SK-N-DZ (cell line): ENCODE results near the gene RASSF1. TPM values are rescaled to one million over a fixed set of nuclear protein-coding genes. Genes with fewer than 3 reads are reported as not detected.

Source experiments
- DNase-seq: peaks from one replicate; pipeline ENCODE4 v3.0.0-alpha.2; 2015; ENCODE audit warnings: low spot score
- polyA plus RNA-seq, 2 experiments: library from polyadenylated mRNA; depleted of rRNA; stranded (reverse); fragments of >200 nt; gene quantifications; 2 replicates each; pipeline ENCODE4 v1.2.3, GENCODE V29; 2014

RASSF1 gene, protein sequence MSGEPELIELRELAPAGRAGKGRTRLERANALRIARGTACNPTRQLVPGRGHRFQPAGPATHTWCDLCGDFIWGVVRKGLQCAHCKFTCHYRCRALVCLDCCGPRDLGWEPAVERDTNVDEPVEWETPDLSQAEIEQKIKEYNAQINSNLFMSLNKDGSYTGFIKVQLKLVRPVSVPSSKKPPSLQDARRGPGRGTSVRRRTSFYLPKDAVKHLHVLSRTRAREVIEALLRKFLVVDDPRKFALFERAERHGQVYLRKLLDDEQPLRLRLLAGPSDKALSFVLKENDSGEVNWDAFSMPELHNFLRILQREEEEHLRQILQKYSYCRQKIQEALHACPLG
- polyA plus RNA-seq (2014; cell fraction: cytosol; rRNA removed): 27.8 and 29.4 TPM in 2 replicates
- 30.0 and 30.9 TPM in 2 replicates for polyA plus RNA-seq (2014; cell fraction: nucleus; rRNA removed)

DNA sequence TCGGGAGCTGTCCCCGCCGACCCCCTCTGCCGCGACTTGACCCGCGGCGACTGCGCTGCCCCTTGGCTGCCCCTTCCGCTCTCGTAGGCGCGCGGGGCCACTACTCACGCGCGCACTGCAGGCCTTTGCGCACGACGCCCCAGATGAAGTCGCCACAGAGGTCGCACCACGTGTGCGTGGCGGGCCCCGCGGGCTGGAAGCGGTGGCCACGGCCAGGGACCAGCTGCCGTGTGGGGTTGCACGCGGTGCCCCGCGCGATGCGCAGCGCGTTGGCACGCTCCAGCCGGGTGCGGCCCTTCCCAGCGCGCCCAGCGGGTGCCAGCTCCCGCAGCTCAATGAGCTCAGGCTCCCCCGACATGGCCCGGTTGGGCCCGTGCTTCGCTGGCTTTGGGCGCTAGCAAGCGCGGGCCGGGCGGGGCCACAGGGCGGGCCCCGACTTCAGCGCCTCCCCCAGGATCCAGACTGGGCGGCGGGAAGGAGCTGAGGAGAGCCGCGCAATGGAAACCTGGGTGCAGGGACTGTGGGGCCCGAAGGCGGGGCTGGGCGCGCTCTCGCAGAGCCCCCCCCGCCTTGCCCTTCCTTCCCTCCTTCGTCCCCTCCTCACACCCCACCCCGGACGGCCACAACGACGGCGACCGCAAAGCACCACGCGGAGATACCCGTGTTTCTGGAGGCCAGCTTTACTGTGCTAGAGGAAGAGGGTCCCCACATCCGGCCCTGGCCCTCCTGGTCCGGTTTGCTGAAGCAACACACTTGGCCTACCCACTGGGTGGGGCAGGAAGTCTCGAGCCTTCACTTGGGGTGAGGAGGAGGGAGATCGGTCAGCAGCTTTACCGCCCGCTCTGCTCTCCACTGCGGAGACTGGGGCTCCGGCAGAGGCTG, at the start of gene RASSF1:
RASSF1 (minus strand) TSS at position 389 of the 882 bp plus-strand sequence; CDS start at position 358, 31 bp downstream.
- DNase-seq: no peak

DNA sequence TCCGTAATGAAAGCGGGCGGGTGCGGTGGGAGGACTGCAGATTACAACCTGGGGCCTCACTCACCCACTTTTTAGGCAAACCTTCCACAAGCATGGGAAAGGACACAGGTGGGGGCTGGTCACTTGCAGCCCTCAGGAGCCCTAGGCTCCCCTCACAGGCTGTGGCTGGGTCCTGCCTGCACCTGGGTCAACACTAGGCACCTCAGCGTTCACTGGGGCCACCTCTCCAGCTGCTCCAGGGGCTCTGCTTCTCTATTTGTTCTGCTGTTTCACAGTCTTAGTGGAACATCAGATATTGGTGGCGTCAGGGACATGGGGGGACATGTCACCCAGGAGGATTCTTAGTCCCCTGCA, 48.8 kb upstream of the RASSF1 start:
- DNase-seq: no peak

DNA sequence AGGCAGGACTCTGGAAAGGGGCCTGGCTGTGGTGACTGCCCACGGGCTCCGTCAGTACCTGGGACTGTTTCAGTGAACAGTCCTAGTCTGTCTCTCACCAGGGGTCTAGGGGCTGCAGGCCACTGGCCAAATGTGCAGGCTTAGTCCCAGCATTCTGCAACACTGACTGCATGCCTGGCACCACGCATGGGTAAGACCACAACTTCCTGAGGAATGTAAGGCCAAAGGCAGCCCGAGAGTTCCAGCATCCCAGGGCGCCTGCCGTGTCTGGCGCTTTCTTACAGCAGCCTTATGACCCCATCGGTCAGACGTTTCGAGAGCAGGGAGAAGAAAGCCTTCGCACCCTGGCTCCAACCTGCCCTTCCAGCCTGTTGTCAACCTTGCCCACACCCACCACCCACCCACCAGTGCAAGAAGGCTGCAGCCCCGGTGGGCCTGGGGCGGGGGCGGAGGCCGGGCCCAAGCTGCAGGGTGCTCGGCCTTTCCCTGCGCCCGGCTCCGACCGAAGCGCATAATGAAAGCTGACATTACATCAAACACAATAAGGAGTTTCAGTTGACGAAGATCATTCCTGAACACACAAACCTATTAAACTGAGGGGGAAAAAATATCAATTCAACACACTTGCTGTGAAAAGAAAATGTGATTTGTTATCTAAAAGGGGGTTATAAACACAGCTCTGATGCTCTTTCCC, 48.2 kb upstream of the RASSF1 start:
- DNase-seq: no peak

DNA sequence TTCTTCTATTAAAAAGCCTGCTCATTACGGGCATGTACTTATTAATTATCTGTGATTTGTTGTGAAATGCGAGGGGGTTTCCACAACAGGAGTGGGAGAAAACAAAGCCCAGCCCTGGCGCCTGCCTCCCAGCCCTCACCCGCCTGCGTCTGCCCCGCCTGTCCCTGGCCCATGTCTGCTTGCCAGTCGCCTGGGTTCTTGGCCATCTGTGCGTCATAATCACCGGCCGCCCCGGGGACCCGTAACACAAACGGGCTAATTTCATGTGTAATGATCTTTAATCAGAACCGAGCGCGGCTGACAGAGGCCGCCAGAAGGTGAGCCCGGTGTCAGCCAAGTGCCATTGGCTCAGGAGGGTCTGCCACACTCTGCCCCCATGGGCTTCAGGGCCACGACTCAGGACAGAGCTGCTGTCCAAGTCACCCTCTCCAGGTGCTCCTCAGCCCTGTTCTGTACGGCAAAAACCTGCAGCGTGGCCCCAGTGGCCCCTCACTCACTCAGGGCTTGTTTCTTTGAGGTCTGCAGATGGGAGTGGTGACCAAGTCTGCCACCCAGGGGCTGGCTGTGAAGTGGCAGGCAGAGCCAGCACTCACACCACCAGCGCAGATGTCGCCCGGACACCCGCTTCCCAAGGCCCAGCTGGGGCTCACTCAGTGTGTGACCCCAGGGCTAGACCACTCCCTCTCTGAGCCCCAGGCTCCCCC, 47.5 kb upstream of the RASSF1 start:
- peak; percentile 62 for DNase-seq

DNA sequence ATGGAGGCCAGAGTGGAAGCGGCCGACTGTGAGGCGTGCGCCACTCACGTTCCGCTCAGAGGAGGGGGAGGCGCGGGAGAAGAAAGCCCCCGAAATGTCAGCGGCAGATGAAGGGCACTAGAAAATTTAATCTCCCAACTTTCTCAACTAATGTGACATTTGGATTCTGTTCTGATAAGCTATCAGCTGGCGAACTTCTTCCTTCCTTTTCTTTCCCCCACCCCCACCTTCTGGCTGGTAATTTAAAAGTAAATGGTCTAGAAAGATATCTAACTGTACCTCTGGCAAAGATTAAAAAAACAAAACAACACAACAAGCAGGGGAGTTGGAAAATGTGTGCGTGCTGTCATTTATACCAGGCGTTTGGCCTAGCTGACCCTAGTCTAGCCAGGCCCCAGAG, 45.1 kb upstream of the RASSF1 start:
- no peak for DNase-seq

DNA sequence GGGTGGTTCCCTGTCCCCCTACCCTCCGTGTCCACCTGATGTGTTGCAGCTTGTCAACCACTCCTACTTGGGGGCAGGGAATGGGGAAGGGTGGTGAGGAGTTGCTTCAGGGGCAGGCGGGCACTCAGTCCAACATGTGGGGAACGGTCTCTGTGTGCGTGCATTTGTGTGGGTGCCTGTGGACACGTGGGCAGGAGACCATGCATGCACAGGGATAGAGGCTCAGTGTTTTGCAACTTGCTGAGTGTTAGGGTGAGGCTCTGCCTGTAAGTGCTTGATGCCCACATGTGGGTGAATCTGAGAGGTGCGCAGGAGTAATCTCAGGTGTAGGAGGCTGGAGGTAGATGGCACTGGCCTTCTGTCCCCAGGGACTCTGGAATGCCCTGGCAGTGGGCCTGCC, 43.1 kb upstream of the RASSF1 start:
- DNase-seq: no peak

DNA sequence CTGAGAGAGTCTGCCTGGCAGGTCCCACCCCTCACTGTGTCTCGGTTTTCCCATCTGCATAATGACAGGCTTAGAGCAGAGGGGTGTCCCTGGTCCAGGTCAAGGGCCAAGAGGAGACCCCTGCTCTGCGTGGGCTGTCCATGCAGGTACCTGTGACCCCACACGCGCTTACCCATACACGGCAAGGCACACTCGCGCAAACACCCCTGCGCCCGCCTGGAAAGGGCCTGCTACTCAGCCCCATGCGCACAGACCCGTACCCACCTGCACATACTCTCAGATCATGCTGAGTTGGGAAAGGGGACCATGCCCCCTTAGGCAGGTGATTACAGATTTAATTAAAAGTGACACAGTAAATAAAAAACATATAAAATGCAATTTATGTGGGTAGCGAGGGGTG, 42.1 kb upstream of the RASSF1 start:
- DNase-seq: no peak

DNA sequence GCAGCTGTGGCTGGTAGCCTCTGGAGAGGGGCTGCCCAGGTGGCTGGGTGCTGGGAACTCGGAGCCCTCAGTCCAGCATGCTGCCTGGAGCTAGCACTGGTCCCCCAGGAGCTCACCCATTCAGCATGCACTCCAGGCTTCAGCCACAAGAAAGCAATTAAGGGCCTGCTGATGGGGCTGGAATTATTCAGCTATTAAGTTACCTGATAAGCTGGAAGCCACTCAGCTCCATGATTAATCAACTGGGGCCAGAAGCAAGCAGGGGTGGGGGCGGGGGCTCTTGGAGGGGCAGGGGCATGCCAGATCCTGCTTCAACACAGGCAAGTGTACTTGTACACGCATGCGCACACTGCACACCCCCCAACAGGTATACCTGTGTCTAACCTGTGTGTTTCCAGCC, 40.7 kb upstream of the RASSF1 start:
- DNase-seq: peak; percentile 76

DNA sequence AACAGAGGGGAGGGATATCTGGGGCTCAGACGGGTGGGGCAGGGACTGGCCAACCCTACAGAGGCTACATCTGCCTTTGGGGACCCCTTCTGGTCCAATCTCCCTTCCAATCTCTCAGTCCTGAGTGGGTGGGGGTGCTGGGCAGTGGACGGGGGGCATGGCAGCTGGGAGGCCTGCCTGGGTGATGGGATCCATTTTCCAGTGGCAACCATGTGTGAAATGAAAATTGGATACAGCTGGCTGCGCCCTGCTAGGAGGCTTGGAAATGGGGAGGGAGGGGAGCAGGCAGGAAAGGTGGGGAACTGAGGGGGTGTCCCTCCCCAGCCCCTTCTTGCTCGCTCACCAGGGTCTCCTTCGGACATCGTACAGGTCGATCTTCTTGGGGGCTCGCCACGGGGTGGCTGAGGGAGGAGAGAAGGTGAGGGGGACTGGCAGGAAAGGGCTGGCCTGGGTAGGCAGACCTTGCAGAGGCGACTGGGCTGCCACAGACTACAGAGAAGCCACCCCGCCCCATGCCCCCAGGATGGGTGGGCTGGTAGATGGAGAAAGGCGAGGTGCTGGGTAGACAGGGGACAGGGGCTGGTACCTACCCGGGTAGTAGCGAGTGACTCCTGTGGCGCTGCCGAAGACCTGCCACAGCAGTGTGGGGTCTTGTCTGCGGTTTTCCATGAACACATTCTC, 39.9 kb upstream of the RASSF1 start:
- DNase-seq: no peak

DNA sequence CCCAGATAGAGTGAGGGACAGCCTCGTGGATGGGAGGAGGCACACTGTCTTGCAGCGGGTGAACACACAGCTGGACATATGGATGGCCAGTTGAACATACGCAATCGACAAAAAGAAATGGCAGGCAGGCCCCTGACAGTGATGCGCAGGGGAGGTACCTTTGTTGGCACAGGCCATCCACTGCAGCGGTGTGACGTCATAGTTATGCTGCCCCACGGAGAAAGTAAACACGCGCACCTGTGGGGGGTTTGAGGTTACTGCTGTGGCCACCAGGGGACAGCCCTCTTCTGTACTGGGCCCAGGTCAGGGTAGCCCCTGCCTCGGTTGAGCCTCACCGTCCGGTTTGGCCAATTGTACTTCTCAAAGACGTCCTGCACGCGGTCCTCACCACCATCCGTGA, 38.1 kb upstream of the RASSF1 start:
- no peak for DNase-seq

DNA sequence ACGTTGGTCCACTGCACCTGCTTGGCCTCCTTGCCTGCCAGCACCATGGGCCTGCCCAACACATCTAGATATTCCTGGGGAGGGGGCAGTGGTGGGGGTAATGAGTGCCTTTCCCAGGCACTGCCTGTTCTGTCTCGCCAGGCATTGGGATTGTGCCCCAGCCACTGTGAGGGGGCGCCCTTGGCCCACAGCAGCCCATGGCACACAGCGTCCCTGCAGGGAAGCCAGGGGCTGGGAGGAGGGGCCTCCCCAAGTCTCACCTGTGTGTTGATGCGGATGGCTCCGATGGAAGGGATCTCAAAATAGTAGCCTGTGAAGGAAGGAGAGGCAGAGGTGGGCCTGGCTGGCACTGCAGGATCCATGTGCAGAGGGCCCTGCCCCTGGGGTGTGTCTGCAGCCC, 37.4 kb upstream of the RASSF1 start:
- DNase-seq: no peak

DNA sequence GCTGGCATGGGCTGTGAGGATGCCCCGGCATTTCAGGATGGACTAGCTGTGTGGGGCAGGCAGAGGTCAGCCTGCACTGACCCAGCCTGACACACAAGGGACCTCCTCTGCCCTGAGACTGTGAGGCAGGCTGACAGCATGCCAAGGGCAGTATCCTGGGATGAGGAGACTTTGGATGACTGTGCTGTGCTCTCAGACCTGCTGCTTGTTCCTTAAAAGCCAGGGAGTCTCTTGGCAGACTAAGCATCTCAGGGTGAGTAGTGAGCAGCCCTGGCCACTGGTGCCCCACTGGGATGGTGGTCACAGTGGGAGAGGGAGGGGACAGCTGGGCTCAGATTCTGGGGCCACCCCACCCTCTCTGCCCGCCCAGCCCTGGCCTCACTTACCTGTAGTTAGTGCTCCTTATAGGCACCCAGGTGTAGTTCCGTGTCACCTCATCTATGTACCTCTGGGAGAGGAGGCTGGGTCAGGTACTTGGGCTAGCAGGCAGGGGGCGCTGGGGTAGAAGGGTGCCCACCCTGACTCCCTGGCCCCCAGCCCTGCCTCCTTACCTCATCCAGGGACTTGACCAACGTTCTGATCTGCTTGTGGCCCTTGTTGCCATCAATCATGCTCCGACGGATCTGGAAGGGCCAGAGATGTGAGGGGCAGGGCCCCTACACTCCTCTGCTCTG, 34.8 kb upstream of the RASSF1 start:
- no peak for DNase-seq

DNA sequence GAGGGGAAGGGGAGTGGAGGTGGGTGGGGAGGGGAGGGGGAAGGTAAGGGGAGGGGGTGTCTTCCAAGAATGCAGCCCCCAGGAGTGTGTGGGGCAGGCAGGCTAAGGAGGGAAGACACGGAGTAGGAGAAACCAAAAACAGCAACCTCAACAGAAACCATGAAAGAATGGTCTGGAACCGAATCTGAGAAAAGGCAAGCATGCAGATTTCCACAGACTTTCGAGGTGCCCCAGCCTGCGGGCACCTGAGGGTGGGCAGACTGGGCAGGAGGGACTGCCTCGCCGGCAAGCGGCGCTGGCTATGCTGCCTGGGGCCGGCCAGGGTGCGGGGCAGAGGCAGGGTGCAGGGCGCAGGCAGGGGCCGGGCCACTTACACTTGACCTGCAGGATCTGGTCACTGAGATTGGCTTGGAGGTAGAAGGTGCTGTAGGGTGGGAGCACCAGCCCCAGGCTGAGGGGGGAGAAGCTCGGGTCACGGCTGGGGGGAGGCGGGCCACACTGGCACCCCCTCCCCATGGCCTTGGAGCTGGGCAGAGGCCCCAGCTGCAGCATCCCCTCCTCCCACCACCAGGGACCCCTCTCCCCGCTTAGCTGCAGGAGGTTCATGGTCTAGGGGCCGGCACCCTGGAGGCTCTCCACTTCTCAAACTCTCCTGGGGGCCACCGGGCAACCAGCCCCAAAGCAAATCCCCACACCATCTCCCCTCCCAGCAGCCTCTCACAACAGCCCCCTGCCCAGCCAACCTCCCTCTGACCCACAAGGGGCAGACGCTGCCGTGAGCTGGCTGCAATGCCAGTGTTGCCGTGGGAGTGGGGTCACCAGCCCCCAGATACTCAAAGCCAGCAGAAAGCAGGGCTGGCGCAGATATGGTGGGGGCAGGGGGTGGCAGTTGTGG, 34.0 kb upstream of the RASSF1 start:
- DNase-seq: no peak

DNA sequence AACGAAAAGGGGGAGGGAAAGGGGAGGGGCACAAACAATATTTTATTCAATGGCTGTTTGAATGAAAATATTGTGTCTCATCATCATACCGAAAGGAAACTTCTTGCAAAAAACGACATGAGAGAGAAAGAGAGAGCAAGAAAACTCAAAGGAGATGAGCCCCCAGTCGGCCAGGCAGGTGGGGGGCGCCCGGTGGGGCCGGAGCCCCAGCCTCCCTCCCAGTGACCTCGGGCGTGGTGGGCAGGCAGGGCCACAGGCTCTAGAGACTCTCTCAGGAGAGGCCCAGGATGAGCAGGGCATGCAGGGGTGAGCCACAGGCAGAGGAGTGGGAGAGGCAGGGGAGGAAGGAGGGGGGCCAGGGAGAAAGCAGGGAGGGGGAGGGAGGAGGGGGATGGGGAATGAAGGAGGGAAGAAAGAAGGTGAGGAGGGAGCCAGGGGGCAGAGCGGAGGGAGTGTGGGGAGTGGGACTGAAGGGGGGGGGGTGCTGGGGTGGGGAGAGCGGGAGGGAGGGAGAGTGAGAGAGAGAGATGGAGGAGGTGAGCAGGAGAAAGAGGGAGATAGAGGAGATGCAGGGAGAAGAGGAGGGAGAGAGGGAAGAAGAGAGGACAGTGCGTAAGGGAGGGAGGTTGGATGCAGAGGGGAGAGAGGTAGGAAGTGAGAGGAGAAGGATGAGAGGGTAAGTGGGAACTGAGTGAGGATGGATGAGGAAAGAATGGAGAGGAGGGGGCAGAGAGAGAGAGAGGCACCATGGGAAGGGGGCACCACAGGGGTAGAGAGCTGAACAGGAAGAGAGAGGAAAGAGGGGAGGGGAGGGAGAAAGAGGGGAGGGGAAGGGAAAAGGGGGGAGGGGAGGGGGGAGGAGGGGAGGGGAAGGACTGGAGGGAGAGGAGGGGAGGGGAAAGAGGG, 32.8 kb upstream of the RASSF1 start:
- DNase-seq: peak; percentile 61

DNA sequence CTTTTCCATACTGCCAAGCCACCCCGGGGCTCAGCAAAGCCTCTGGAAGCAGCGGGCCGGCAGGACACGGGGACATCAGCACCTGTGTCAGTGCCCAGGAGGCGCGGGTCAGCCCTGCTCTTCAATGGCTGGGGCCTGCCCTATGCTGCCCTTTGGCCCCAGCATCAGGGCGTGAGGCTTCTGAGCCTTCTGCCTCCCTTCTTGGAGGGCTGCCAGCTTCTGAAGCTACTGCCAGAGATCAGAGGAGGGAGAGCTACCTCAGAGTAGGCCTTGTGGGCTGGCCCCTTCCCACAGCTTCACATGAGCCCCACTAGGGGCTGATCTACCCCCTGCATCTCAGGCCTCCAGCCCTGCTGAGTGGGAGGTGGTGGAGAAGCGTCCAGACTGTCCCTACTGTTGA, 31.7 kb upstream of the RASSF1 start:
- DNase-seq: peak; percentile 75

DNA sequence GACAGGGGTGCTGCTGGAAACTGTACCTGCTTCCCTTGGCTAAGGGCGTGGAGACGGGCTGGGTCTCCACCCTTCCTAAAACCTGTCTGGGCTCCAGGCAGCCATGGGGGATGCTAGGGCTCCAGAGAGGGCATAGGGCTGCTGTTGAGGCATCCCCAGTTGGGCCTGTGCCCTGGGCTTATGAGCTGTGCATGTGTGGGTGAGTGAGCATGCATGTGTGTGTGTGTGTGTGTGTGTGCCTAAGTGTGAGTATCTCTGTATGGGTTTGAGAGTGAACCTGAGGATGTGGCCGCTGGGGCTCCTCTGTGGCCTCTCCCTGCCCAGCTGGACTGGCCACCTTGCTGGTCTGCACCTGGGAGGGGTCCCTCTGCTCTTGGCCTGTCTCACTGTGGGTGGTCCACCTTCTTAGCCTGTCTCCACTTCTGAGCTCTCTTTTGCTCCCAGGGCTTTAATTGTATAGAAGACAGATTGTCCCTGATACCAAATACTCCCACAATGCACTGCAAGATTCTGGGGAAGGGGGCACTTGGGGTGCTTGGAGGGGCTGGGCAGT, 30.6 kb upstream of the RASSF1 start:
- DNase-seq: no peak

DNA sequence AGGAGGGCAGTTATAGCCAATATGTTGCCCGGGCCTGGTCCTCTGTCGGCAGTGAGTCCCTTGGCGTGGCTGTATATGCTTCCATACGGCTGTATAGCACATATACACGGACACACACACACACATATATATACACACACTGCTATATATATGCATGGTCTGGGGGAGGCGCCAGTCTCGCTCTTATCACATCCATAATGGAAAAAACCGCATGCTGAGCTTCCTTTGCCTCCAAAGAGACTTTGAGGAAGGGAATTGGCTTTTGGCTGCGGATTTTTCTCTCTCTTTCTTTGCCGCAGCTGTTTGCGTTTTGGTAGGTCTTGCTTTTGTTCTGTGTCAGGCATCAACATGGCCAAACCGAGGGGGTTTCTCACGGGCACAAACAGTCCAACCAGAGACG, 30.0 kb upstream of the RASSF1 start:
- peak; percentile 59 for DNase-seq
